DLD1 (cell line): ENCODE results near the gene SFTPD.

Source experiments
- in situ Hi-C: cut with HindIII; loops from 2 replicates; pipeline ENCODE4 v1.10.0; 2017; ENCODE audit warnings: low sequenced_read_pairs

SFTPD gene

GRCh38 chr10:79946271-79947082 lies 2.4 kb downstream of the SFTPD start:
- in situ Hi-C loops: no loop called here

- in situ Hi-C loops: no loop called here
Observed at GRCh38 chr10:79944428-79945395, 4.2 kb downstream of the SFTPD start.

GRCh38 chr10:79943871-79944270 lies 5.0 kb downstream of the SFTPD start:
- in situ Hi-C loops: no loop called here

- in situ Hi-C loops: no loop called here
Observed at GRCh38 chr10:79942261-79943185, 6.4 kb downstream of the SFTPD start.

- in situ Hi-C loops: no loop called here
Observed at GRCh38 chr10:79941585-79942210, 7.2 kb downstream of the SFTPD start.

- in situ Hi-C loops: no loop called here
Observed at GRCh38 chr10:79941146-79941545, 7.8 kb downstream of the SFTPD start.

- in situ Hi-C loops: no loop called here
Observed at GRCh38 chr10:79940431-79940830, 8.5 kb downstream of the SFTPD start.

GRCh38 chr10:79939969-79940368 lies 8.9 kb downstream of the SFTPD start:
- in situ Hi-C loops: no loop called here

GRCh38 chr10:79938728-79939406 lies 10.0 kb downstream of the SFTPD start:
- in situ Hi-C loops: no loop called here

- in situ Hi-C loops: no loop called here
Observed at GRCh38 chr10:79937701-79938151, 11.2 kb downstream of the SFTPD start.

GRCh38 chr10:79936625-79937615 lies 12.0 kb downstream of the SFTPD start:
- in situ Hi-C loops: no loop called here

GRCh38 chr10:79933961-79934360 lies 14.9 kb downstream of the SFTPD start:
- in situ Hi-C loops: no loop called here

- in situ Hi-C loops: no loop called here
Observed at GRCh38 chr10:79932841-79933379, 16.0 kb downstream of the SFTPD start.

GRCh38 chr10:79932307-79932706 lies 16.6 kb downstream of the SFTPD start:
- in situ Hi-C loops: no loop called here

GRCh38 chr10:79930751-79931150 lies 18.2 kb downstream of the SFTPD start:
- in situ Hi-C loops: no loop called here

GRCh38 chr10:79930267-79930666 lies 18.6 kb downstream of the SFTPD start:
- in situ Hi-C loops: no loop called here

- in situ Hi-C loops: no loop called here
Observed at GRCh38 chr10:79929409-79929904, 19.4 kb downstream of the SFTPD start.

- in situ Hi-C loops: no loop called here
Observed at GRCh38 chr10:79928028-79928583, 20.8 kb downstream of the SFTPD start.
